Nephron progenitor cell (in vitro differentiated cells): ENCODE results near the gene TROAP.
A peak's percentile ranks its signal among the peaks of the same experiment; 100 is the strongest.

Experiments
- DNase-seq: peaks from one replicate; pipeline ENCODE4 v3.0.0; 2021
- H3K27ac Mint-ChIP-seq: 2 replicates; pipeline ENCODE4 v1.8.0; 2021; ENCODE audit warnings: mild to moderate bottlenecking, moderate library complexity, mixed read lengths
- H3K27me3 Mint-ChIP-seq: 2 replicates; pipeline ENCODE4 v1.8.0; 2021; ENCODE audit warnings: mild to moderate bottlenecking, low read depth, mixed read lengths; ENCODE audit not compliant: poor library complexity
- H3K36me3 Mint-ChIP-seq: 2 replicates; pipeline ENCODE4 v1.8.0; 2021; ENCODE audit warnings: low read depth, mixed read lengths
- H3K4me1 Mint-ChIP-seq: 2 replicates; pipeline ENCODE4 v1.8.0; 2021; ENCODE audit warnings: mixed read lengths
- H3K4me3 Mint-ChIP-seq: 2 replicates; pipeline ENCODE4 v1.8.0; 2021; ENCODE audit warnings: mild to moderate bottlenecking, moderate library complexity, mixed read lengths
- H3K9me3 Mint-ChIP-seq: 2 replicates; pipeline ENCODE4 v1.8.0; 2021; ENCODE audit warnings: mild to moderate bottlenecking, moderate library complexity, mixed read lengths
- TF ChIP-seq, protein P1 (sequence below): fragments of 200-600 bp; sonication (generic); IDR thresholded peaks from 2 replicates; pipeline ENCODE4 v1.5.0; 2021; ENCODE audit warnings: antibody characterized with exemption

Gene TROAP

DNA sequence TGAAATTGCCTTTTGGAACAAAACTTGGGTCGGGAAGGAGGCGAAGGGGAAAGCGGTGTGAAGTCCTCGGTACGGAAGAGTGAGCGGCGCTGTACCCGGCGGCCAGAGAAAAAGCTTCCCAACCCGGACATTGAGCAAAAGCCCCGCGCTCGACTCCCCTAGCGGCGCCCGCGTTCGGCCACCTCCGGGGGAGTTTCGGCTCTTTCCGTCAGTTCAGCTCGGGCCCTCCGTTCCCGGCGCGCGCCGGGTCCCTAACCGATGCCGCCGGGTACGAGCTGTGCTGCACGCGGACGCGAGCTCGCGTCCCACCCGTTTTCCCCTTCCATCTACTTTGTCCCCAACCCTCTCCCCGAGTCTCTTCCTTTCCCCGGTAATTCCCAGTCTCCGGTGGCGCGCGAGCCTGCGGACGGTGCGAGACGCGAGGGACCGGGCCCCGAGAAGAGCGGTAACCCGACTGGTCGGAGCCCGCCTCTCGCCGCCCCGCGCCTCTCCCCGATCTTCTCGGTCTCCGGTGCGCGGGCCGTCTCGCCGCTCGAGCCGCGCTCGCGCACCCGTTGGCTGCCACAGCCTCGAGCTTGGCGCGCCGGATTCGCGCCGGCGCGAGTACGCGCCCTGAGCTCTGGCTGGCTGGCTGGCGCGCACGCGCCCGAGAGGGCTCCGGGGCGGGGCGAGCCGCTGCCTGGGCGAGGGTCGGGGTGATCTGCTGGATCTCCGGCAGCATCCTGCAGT lies 43.8 kb downstream of the TROAP start:
- Mint-ChIP-seq H3K27me3 (peaks cover 18% of the 10 kb centered on the region), H3K9me3 (no peaks in the 10 kb centered on the region), H3K36me3 (peaks cover 13% of the 10 kb centered on the region), H3K4me3 (peak overlapping the region; percentile 98), H3K4me1 (peaks cover 34% of the 10 kb centered on the region), H3K27ac (peak overlapping the region; percentile 96)
- peak; percentile 95 for DNase-seq
- TF ChIP-seq, protein P1, sequence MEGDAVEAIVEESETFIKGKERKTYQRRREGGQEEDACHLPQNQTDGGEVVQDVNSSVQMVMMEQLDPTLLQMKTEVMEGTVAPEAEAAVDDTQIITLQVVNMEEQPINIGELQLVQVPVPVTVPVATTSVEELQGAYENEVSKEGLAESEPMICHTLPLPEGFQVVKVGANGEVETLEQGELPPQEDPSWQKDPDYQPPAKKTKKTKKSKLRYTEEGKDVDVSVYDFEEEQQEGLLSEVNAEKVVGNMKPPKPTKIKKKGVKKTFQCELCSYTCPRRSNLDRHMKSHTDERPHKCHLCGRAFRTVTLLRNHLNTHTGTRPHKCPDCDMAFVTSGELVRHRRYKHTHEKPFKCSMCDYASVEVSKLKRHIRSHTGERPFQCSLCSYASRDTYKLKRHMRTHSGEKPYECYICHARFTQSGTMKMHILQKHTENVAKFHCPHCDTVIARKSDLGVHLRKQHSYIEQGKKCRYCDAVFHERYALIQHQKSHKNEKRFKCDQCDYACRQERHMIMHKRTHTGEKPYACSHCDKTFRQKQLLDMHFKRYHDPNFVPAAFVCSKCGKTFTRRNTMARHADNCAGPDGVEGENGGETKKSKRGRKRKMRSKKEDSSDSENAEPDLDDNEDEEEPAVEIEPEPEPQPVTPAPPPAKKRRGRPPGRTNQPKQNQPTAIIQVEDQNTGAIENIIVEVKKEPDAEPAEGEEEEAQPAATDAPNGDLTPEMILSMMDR: no peak

- peak; percentile 100 for DNase-seq
- H3K4me3 Mint-ChIP-seq: peak within 1 kb of the TSS; percentile 98
- peaks cover 15% of the 10 kb centered on the region for H3K36me3 Mint-ChIP-seq
- H3K4me1 Mint-ChIP-seq: peaks cover 34% of the 10 kb centered on the region
- H3K27ac Mint-ChIP-seq: peak within 1 kb of the TSS; percentile 99
- TF ChIP-seq, protein P1: no peak
- no peaks in the 10 kb centered on the region for H3K9me3 Mint-ChIP-seq
- peaks cover 11% of the 10 kb centered on the region for H3K27me3 Mint-ChIP-seq
These were observed 44.6 kb downstream of the TROAP start, which contains the start of gene SPATS2 for GRCh38 chr12:49367381-49368239. Gene SPATS2 (plus strand): TSS chr12:49367462. CDS start chr12:49461013, 93,551 bp downstream.

GRCh38 chr12:49368240-49368600 lies 45.2 kb downstream of the TROAP start:
- Mint-ChIP-seq H3K27ac (no peak overlapping the region), H3K4me3 (peak overlapping the region; percentile 98), H3K27me3 (peaks cover 7% of the 10 kb centered on the region), H3K36me3 (peaks cover 18% of the 10 kb centered on the region), H3K4me1 (peaks cover 34% of the 10 kb centered on the region), H3K9me3 (no peaks in the 10 kb centered on the region)
- DNase-seq: no peak
- TF ChIP-seq, protein P1: no peak

GRCh38 chr12:49369411-49370145 lies 46.5 kb downstream of the TROAP start:
- H3K9me3 Mint-ChIP-seq: no peaks in the 10 kb centered on the region
- H3K4me1 Mint-ChIP-seq: peaks cover 34% of the 10 kb centered on the region
- peak overlapping the region; percentile 72 for H3K4me3 Mint-ChIP-seq
- H3K27me3 Mint-ChIP-seq: peaks cover 3% of the 10 kb centered on the region
- H3K27ac Mint-ChIP-seq: no peak overlapping the region
- TF ChIP-seq, protein P1: peak; percentile 23
- no peak for DNase-seq
- H3K36me3 Mint-ChIP-seq: peaks cover 18% of the 10 kb centered on the region

- Mint-ChIP-seq H3K36me3 (peaks cover 18% of the 10 kb centered on the region), H3K9me3 (no peaks in the 10 kb centered on the region), H3K27ac (no peak overlapping the region), H3K27me3 (no peaks in the 10 kb centered on the region), H3K4me1 (peaks cover 34% of the 10 kb centered on the region), H3K4me3 (peak overlapping the region; percentile 40)
- no peak for DNase-seq
- TF ChIP-seq, protein P1: no peak
These were observed 47.5 kb downstream of the TROAP start for GRCh38 chr12:49370539-49370938.
